GM19351 (cell line): ENCODE data around the gene ROBO3.
A peak's percentile ranks its signal among the peaks of the same experiment; 100 is the strongest.

Source experiments
- ATAC-seq: cut with Tn5 transposase; IDR thresholded peaks from one replicate; pipeline ENCODE4 v1.9.1; 2021; ENCODE audit warnings: mild to moderate bottlenecking, moderate library complexity; ENCODE audit not compliant: unreplicated experiment

ROBO3 gene

DNA sequence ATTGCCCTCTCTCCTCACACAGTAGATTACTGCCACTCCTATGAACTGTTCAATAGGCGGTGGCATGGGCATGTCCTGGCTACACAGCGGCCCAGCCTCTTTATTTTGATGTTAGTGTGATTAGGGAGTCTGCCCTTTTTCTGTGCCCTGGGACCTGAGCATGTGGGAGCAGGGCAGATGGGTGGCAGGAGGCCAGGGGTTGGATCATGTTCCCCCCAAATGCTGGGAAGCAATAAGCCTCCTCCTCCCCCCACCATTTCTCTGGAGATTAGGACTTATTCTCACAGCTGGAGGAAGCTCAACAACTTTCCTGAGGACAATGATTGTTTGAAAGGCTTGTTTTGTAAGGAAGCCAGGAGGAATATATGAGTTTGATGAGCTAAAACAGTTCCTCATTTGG is 54.7 kb downstream of the ROBO3 start:
- no peak for ATAC-seq

- ATAC-seq = no peak
Observed at GRCh38 chr11:124920356-124920755, 55.1 kb downstream of the ROBO3 start.

GRCh38 chr11:124920870-124921609 is 55.8 kb downstream of the ROBO3 start:
- peak; percentile 72 for ATAC-seq

GRCh38 chr11:124922831-124923230 is 57.6 kb downstream of the ROBO3 start:
- ATAC-seq = no peak

- ATAC-seq = no peak
Observed at GRCh38 chr11:124923296-124923695, 58.1 kb downstream of the ROBO3 start.

DNA sequence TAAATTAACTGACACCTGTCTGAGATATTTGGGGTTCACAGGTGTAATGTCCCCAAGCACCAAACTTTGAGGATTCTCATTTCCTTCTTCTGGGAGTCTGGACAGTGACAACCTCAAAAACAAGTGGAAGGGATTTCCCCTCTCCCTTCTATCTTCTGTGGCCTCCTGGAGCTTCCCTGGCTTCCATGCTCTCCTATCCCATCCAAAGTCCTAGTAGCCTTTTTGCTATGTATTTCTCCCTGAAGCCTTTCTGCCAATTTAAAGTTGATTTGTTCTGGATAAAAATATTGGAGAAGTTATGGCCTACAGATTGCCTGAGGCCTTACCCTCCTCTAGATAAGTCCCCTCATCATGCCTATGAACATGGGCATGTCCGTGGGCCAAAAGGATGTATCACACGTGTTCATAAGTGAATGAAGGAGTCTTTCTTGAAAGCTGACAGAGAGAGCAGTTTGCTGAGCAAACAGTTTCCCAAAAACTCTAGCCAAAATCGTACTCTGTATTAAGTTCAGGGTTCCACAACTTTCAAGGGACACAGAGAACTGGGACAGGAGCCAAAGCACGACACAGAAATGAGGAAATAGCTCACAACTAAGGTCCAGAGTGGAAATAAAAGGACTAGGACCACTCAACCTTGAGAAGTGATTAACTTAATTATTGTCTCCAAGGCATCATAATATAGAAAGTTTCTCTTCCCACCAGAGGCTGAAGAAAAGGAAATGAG is 63.9 kb downstream of the ROBO3 start:
- no peak for ATAC-seq

DNA sequence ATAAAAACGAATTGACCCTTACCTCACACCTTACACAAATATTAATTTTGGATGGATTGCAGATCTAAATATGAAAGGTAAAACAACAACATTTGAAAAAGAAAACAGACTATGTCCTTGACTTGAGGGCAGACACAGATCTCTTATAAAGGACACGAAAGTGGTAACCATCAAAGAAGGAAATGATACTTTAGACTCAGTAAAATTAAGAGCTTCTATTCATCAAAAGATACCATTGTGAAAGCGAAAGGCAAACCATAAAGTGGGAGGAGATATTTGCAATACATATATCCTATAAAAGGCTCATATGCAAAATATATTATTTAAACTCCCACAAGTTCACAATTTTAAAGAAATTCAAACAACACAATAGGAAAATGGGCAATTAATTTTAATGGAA is 65.6 kb downstream of the ROBO3 start:
- peak; percentile 98 for ATAC-seq
